ENCODE results near the gene RTN4RL2. TPM values are rescaled to one million over a fixed set of nuclear protein-coding genes. Genes with fewer than 3 reads are reported as not detected.
A peak's percentile ranks its signal among the peaks of the same experiment; 100 is the strongest.

The RTN4RL2 gene
- total RNA-seq, 1 experiment from 2014 or later, result 11.3 TPM

DNA sequence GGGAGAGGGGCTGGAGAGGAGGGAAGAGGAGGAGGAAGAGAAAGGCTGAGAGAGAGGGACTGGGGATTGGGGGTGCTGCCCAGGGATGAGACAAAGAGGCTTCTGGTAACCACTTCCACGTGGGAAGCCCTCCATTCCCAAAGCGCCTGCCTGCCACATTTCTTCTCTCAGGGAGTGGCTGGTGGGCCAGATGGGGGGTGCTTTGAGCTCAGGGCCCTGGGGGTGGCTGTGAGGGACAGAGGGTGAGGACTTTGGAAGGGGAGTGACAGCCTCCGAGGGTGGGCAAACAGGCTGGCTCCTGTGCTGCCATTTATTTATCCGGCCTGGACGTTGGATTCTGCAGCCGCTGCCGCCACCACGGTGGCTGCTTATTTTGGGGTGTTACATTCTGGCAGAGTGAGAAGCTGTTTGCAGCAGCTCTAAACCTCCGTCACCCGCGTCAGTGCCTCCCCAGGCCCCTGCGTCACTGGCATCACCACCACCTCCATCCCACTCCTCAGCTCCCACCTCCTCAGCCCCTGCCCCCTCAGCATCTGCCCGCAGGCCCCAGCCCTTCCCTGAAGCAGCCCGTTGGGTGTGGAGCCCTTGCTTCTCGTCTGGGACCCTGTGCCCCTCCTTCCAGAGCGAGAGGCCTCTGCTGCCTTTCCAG lies 1.6 kb downstream of the RTN4RL2 start:
- DNase-seq (ENCODE audit: low read depth), result no peak

DNA sequence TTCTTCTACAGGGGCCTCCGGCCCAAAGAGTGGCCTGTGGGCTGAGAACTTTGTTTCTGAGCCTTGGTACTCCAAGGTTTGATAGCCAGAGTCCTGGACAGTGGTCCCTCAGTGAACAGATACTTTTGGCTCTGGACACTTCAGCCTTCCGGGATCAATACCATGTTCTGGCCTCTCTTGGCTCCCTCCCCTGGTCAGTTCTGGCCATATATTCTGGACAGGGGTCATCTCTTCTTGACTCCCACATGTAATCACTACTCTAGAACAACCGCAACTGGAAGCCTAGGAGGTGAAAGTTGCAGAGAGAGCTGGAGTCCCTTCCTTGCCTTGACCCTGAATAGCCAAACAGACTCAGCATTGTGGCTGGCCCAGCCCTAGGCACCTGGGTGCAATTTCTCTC lies 2.3 kb downstream of the RTN4RL2 start:
- no peak for DNase-seq (ENCODE audit: low read depth)

DNA sequence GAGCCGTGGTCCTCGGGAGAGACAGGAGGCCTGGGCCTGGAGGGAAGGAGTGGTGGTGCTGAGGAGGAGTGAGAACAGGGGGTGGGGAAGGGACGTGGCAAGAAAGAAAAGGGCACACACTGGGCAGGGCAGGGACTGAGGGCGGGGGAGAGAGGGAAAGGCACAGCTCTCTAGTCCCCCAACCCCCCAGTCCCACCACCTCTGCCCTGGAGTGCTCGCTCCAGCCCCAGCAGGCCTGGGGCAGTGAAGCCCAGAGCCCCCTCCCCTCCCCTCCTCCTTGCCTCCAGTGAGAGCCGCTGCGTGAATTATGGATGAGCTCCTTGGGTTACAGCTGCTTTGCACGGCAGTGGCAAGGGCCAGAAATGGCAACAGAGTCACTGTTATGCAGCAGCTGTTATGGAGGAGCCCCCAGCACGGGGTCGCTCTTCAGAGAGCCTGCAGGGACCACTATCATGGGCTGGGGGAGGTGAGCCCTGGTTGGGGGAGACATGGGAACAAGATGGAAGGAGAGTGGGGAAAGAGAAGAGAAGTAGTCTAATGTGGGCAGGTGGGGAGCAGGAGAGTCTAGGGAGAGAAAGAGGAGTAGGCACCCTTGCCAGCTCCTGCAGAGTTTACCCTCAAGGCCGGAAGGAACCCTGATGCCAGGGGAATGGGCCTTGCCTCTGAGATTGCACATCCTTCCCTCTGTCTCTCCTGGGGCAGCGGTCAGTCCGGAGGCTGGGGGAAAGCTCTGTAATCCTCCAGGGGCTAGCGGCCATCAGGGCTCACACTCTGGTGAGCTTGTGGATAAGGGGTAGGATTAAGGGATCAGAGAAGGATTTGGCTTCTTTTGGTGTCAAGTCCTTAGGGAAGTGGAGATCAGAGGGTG lies 3.6 kb downstream of the RTN4RL2 start:
- DNase-seq (ENCODE audit: low read depth), result no peak

DNA sequence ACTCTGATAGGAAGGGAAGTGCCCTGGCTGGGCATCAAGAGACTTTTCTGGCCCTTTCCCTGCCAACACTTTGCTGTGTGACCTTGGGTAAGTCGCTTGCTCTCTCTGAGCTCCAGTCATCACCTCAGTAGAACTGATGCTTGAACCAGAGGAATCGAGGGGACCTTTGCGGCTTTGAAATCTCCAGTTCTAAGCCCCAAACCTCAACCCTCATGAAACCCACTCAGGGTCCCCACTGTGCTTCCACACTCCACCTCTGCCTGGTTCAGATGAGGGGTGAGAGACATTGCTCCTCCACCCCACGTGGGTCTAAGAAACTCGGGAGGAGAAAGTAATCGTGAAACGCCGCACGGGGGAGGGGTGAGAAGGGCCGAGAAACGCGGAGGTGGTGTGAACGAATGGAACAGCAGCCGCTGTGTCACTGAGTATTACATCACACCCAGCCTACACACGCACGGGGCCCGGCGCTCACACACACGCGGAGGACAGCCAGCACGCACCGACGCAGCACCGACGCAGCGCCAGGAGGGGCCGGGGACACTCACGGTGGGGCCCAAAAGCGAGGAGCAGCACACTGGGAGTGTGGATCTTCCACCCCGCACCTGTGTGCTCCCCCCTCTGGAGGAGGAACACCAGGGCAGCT lies 4.3 kb downstream of the RTN4RL2 start:
- DNase-seq (ENCODE audit: low read depth), result no peak

DNA sequence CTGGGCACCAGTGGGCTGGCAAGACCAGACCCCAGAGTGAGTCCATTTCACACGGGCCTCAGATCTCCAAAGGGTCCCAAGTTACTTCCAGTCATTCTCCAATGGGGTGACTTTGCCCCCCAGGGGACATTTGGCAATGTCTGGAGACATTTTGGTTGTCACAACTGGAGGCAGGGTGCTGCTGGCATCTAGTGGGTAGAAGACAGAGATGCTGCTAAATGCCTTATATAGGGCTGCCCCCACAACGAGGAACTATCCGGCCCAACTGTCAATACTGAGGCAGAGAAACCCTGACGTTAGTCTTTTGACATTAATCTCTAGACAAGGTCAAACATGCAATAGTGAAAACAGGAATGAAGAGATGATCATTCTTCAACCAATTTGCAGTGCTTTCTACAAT lies 6.4 kb downstream of the RTN4RL2 start:
- no peak for DNase-seq (ENCODE audit: low read depth)

DNA sequence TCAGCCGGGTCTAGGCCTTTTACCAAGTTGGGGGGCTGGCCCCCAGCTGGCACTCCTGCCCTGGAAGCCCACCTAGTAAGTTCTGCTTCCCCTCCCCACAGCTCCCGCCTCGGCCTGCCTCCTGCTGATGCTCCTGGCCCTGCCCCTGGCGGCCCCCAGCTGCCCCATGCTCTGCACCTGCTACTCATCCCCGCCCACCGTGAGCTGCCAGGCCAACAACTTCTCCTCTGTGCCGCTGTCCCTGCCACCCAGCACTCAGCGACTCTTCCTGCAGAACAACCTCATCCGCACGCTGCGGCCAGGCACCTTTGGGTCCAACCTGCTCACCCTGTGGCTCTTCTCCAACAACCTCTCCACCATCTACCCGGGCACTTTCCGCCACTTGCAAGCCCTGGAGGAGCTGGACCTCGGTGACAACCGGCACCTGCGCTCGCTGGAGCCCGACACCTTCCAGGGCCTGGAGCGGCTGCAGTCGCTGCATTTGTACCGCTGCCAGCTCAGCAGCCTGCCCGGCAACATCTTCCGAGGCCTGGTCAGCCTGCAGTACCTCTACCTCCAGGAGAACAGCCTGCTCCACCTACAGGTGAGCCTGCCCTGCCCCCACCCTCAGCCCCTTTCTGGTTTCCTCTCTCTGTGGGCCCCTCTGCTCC lies 7.3 kb downstream of the RTN4RL2 start:
- DNase-seq (ENCODE audit: low read depth), result no peak

DNA sequence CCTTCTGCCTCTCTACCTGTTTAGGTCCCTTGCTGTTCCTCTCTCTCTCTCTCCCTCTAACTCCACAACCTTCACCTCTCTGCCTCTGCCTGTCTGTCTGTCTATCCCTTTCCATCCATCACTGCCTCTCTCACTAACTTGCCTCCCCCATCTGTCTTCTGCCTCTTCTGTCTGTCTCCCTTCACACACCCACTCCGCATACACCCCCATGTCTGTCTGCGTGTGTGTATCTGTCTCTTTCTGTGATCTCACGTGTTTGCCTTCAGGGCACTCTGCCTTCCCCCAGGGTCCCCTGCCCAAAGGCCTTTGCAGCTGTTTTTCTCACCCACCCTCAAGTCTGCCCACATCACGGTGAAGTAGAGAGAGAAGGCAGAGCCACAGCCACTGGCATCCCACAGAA lies 7.9 kb downstream of the RTN4RL2 start:
- no peak for DNase-seq (ENCODE audit: low read depth)

DNA sequence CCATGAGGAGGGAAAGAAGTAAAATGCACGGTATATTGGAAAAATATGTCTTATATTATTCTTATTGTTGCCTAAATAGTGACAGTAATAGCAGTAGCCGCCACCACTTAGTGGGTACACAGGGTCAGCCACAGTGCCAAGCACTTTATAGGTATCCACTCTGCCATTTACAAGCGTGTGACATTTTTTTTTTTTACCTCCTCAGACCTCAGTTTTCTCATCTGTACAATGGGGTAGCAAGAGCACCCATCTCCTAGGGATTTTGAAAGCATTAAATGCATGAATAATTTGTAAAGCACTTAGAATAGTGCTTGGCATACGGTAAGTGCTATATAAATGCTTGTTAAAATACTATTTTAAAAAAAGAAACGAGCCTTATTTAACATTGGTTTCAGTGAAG lies 8.9 kb downstream of the RTN4RL2 start:
- no peak for DNase-seq (ENCODE audit: low read depth)

DNA sequence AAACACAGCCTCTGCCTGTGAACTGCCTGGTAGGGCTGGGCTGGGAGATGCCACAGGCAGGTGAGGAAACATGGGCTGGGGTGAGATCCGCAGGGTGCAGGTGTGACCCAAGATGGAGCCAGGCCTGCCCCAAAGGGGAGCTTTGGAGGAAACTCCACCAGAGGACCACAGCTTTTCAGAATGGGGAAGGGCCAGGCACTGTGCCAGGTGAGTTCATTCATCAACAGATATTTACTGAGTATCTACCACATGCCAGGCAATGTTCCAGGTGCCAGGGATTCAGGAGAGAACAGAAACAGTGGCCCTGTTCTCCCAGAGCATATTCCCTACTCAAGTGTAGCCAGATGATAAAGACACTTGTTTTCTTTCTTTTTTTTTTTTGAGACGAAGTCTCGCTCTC lies 11.2 kb downstream of the RTN4RL2 start:
- DNase-seq (ENCODE audit: low read depth), result no peak

DNA sequence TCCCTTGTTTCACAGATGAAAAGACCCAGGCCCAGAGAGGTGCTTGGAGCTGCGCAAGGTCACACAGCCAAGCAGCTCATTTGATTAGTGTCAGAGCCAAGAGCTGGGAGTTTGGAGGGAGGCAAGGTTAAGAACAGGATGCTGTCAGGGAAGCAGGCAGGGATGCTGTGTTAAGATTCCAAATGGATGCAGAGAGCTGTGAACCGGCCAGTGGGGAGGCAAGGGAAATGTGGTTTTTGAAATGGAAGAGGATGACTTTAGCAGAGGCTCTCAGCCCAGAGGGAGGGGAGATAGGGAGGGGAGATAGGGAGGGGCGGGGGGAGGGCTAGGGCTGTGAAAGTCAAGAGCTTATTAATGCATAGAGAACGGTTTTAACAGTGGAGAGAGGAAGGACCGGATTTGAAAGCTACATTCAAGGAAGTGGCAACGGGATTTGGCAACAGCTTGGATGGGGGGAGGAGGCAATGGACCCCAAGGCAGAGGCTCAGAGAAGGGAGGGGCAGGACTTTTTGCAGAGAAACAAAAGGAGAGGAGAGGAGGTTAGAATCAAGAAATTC lies 13.0 kb downstream of the RTN4RL2 start:
- DNase-seq (ENCODE audit: low read depth), result no peak

DNA sequence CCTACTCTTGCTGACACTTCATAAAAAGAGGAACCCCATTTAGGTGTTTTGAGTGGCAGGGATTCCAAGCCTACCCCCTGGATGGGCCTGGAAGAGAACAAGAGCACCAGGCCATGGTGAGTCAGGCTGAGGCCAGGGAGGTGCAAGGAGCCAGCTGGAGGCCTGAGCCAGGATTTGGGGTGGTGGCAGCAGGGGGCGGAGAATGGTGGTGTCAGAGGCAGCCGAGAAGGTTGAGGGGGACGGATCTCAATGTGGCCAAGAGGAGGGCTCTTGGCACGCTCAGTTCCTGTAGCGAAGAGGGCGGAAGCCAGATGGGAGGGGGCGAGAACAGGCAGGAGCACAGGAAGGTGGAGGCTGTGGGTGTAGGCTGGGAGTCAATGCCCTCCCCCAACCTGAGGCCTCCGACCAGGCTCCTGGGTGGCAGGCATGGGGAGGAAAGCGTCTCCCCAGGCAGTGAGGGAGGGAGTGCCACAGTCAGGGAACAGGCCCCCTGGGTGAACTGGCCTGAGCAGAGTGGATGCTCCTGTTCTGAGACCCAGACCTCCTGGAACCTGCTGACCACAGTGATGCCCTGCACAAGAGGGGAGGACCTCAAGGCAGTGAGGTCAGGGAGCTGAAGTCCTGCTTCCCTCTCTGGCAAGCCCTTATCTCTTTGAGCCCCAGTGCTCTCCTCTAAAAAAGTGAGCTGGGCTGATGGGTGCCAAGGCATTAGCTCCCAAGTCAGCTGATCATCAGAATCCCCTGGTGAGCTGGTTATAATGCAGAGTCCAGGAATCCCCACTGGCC lies 13.9 kb downstream of the RTN4RL2 start:
- DNase-seq (ENCODE audit: low read depth), result no peak

DNA sequence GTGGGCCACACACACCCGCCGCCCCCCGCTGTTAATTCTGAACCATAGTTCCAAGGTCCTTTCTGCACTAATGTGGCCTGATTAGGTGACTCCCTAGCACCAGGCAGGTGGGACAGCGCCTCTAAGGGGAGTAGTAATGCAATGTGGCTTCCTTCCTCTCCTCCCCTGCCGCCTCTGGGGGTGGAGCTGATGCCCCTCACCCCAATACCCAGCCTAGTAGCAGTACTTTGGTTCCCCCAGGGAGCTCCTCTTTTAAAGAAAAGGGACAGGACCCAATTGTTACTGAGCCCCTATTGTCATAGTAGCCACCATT lies 14.4 kb downstream of the RTN4RL2 start:
- no peak for DNase-seq (ENCODE audit: low read depth)

DNA sequence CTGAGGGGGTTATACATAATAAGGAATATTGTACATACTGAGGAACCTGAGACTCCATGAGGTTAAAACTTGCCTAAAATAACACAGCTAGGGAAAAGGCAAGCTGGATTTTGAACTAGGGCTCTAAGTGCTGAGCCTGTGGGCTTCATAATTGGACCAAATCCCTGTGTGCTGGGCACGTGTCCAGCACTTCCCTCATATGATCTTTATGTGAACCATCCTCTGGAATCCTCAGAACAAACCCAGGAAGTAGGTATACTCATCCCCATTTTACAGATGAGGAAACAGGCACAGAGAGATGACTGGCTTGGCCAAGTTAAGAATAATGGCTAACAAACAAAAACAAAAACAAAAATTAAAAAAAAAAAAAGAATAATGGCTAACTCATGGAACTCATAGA lies 14.9 kb downstream of the RTN4RL2 start:
- peak; percentile 21 for DNase-seq (ENCODE audit: low read depth)

DNA sequence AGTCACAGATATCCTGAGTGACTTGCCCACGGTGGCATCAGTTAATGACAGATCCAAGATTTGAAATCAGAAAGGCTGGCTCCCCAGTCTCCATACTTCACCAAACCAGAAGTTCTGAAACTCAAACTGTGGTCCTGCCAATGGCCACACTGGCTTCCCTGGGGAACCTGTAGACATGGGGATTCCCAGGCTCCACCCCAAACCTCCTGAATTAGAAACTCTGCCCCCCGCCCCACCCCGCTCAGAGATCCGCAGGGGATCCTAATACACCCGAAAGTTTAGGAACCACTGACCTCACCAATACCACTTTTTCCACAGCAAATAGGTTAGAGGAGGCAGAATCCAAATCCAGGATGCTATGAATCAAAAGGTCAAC lies 15.3 kb downstream of the RTN4RL2 start:
- no peak for DNase-seq (ENCODE audit: low read depth)

DNA sequence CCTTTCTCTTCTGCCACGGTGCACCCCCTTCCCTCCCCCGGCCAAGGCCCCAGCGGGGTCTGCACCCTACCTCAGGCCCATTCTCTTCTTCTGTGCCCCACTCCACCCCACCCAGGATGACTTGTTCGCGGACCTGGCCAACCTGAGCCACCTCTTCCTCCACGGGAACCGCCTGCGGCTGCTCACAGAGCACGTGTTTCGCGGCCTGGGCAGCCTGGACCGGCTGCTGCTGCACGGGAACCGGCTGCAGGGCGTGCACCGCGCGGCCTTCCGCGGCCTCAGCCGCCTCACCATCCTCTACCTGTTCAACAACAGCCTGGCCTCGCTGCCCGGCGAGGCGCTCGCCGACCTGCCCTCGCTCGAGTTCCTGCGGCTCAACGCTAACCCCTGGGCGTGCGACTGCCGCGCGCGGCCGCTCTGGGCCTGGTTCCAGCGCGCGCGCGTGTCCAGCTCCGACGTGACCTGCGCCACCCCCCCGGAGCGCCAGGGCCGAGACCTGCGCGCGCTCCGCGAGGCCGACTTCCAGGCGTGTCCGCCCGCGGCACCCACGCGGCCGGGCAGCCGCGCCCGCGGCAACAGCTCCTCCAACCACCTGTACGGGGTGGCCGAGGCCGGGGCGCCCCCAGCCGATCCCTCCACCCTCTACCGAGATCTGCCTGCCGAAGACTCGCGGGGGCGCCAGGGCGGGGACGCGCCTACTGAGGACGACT lies 15.9 kb downstream of the RTN4RL2 start:
- DNase-seq (ENCODE audit: low read depth), result no peak

DNA sequence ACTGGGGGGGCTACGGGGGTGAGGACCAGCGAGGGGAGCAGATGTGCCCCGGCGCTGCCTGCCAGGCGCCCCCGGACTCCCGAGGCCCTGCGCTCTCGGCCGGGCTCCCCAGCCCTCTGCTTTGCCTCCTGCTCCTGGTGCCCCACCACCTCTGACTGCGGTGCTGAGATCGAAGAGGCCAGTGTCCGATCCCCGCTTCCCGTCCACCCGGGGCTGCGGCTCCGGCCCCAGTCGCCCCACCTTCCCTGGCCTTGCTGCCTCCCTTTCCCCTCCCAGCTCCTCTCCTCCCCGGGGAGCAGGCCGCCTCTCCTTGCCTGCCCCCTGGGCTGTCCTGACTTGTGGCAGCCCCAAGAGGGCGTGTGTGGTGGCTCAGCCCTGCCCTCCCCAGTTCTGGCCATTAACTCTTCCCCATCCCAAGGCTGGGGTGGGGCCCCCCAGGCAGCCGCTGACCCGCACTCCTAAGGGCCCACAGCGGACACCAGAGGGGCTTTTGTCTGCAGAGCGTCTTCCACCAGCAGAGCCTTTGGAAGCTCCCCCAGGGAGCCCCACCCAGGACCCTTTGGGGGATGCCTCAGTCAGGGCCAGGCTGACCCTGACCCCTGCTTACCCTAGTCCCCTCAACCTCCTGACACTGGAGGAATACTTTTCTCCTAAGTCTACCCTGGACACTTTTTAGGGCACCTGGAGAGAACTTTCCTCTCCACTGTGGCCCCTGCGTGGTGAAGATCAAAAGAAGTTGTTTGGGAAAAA lies 16.6 kb downstream of the RTN4RL2 start:
- DNase-seq (ENCODE audit: low read depth), result no peak

DNA sequence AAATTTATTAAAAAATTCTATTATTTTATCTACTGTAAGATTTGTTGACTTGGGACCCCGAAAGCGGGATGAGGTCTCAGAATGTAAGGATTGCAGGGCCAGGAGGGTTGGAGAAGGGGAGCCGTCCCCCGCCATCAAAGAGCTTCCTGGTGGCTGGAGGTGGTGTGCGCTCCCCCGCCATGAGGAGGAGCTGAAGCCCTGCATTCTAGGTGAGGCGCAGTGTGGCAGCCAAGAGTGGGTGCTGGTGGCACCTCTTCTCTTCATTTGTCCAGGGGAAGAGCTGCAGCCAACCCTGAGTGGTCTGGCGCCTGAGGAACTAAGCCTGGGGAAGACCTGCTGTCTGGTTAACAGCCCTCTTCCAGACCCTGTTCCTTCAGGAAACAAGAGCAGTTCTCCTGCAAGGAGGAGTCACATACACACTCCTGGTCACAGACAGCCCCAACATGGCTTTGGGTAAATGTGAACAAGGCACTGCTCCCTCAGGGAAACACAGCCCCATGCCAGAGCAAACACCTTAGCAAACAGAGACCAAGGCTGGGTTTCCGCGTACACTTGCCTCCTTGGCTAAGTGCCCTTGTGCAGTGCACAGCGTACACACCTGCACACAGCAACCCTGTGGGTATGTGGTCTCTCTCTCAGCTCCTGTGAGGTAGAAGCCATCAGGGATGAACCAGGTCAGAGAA lies 17.3 kb downstream of the RTN4RL2 start:
- no peak for DNase-seq (ENCODE audit: low read depth)

DNA sequence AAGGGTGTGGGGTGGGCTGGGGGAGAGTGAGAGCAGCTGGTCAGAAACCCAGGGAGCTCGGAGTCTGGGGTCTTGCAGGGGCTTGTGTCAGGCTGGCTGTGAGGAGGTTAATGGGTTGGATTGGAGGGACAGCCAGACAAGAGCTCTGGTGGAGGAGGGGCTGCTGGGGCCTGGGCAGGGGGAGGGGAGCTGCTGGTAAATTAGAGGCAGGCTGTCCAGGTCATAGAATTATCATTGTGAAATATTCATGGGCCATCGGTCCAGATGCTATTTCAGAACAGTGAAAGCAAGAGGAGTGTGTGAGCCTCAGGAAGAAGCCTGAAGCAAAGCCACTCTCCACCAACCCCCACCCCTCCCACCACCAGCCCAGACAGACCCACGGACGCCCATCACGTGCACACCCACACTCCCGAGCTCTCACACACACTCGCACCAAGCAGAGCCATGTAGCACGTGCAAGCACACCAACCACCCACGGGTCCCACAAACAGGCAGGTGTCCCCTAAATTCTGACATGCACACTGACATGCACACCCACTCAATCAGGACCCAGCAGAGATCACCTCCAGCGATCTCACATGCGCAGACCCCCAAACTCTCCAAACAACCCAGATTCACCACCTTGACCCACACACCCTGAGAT lies 18.8 kb downstream of the RTN4RL2 start:
- DNase-seq (ENCODE audit: low read depth), result no peak

DNA sequence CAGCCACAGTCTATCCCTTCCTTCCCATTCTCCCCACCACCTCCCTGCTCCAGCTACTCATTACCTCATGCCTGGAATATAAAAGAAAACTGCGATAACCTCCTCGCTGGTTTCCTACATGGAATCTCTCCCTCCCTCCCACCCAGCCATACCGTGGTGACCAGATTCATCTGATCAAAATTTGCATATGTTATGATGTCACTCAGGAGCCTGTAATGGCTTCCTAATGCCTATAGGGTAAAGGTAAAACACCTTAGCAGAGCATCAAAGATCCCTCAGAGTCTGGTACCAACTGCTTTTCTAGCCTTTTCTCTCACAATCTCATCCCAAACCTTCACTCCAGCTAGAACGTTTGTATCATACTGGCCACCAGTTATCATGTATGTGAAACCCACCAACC lies 19.6 kb downstream of the RTN4RL2 start:
- no peak for DNase-seq (ENCODE audit: low read depth)
